A549 (cell line): ENCODE data around the gene RPRD2. TPM values are rescaled to one million over a fixed set of nuclear protein-coding genes. Genes with fewer than 3 reads are reported as not detected.
A peak's percentile ranks its signal among the peaks of the same experiment; 100 is the strongest.

Experiments used
- ATAC-seq, 2 experiments: fragments of 200-7000 bp in 1 of 2; fragments of >200 bp in 1 of 2; cut with Nextera tagmentation in 1 of 2; cut with Tn5 transposase in 1 of 2; 3 replicates each; pipeline versions ENCODE4 v1.8.0 to v1.9.1; 2018 to 2020; ENCODE audit warnings: mild to moderate bottlenecking in 1 of 2, moderate library complexity in 1 of 2
- CTCF ChIA-PET: fragments of 300-600 bp; sonication (Branson Sonifier 250); formaldehyde crosslinking; extraction: SDS; loops from one replicate; lab custom pipeline; 2021; ENCODE audit warnings: antibody characterized with exemption, inconsistent platforms; lab: Yijun Ruan, JAX
- POLR2A ChIA-PET: fragments of 350-600 bp; formaldehyde crosslinking; extraction: SDS; loops from one replicate; lab custom pipeline; 2021; ENCODE audit warnings: antibody characterized with exemption, inconsistent platforms; lab: Yijun Ruan, JAX
- DNase-seq, 2 experiments: peaks; one replicate each; pipeline versions ENCODE4 v3.0.0 to v3.0.0-alpha.2; 2011 to 2016; ENCODE audit warnings: low read depth in 1 of 2, low spot score in 1 of 2
- FAIRE-seq: peaks from 2 replicates; lab custom pipeline; 2011; peaks lifted over from hg19 to GRCh38; lab: Jason Lieb, UNC
- H3K27ac ChIP-seq, 2 experiments: fragments of >200 bp; sonication (Bioruptor Twin); formaldehyde crosslinking; 3 replicates each; pipeline ENCODE4 v1.5.1; 2016 to 2017
- H3K4me1 ChIP-seq: fragments of >200 bp; sonication (Bioruptor Twin); formaldehyde crosslinking; 3 replicates; pipeline ENCODE4 v1.6.1; 2016
- H3K4me2 ChIP-seq: fragments of >200 bp; sonication (Bioruptor Twin); formaldehyde crosslinking; 3 replicates; pipeline ENCODE4 v1.6.1; 2016
- H3K4me3 ChIP-seq: fragments of >200 bp; sonication (Bioruptor Twin); formaldehyde crosslinking; 3 replicates; pipeline ENCODE4 v1.5.1; 2016
- H3K9me3 ChIP-seq: fragments of >200 bp; sonication (Bioruptor Twin); formaldehyde crosslinking; 3 replicates; pipeline ENCODE4 v1.6.1; 2016
- BCL3 ChIP-seq: fragments of >200 bp; sonication (Bioruptor Twin); formaldehyde crosslinking; IDR thresholded peaks from 3 replicates; pipeline ENCODE4 v1.6.1; 2016
- CHD2 ChIP-seq: fragments of 150-350 bp; IDR thresholded peaks from 2 replicates; pipeline ENCODE4 v1.6.1; 2014; ENCODE audit warnings: low read length; ENCODE audit not compliant: partially characterized antibody
- FOSB ChIP-seq: fragments of 250-450 bp; sonication (Bioruptor Pico); IDR thresholded peaks from 2 replicates; pipeline ENCODE4 v1.5.0; 2020; ENCODE audit warnings: mild to moderate bottlenecking, moderate library complexity
- FOXS1 ChIP-seq: fragments of 250-450 bp; sonication (Bioruptor Pico); IDR thresholded peaks from 2 replicates; pipeline ENCODE4 v1.5.0; 2020; ENCODE audit warnings: mild to moderate bottlenecking, moderate library complexity
- GATA3 ChIP-seq: IDR thresholded peaks from 2 replicates; pipeline ENCODE4 v1.6.1; 2012; ENCODE audit warnings: borderline replicate concordance
- HEYL ChIP-seq: fragments of 250-450 bp; sonication (Bioruptor Pico); IDR thresholded peaks from 2 replicates; pipeline ENCODE4 v1.8.0; 2021; ENCODE audit warnings: mild to moderate bottlenecking, moderate library complexity
- HMGXB4 ChIP-seq: fragments of 250-450 bp; sonication (Bioruptor Pico); IDR thresholded peaks from 2 replicates; pipeline ENCODE4 v1.5.0; 2021; ENCODE audit warnings: mild to moderate bottlenecking, moderate library complexity, borderline replicate concordance
- HOXB13 ChIP-seq: fragments of 250-450 bp; sonication (Bioruptor Pico); IDR thresholded peaks from 2 replicates; pipeline ENCODE4 v1.5.0; 2020; ENCODE audit warnings: low read depth, mild to moderate bottlenecking, moderate library complexity
- KDM1A ChIP-seq: fragments of 200-600 bp; sonication (generic); IDR thresholded peaks from 2 replicates; pipeline ENCODE4 v1.6.1; 2016; ENCODE audit warnings: low read depth, mild to moderate bottlenecking
- MAX ChIP-seq: IDR thresholded peaks from 2 replicates; pipeline ENCODE4 v1.6.1; 2012
- PHF8 ChIP-seq: fragments of 200-600 bp; sonication (generic); IDR thresholded peaks from 2 replicates; pipeline ENCODE4 v1.6.1; 2016; ENCODE audit warnings: low read depth, mild to moderate bottlenecking, antibody characterized with exemption, moderate library complexity, borderline replicate concordance
- POLR2A ChIP-seq: IDR thresholded peaks from 2 replicates; pipeline ENCODE4 v1.6.1; 2012; ENCODE audit warnings: mild to moderate bottlenecking, low read length
- POLR2AphosphoS2 ChIP-seq: conservative IDR thresholded peaks from 2 replicates; pipeline ENCODE4 v1.6.1; 2012; ENCODE audit warnings: low read length, improper control_type of control experiment, inconsistent platforms
- RAD21 ChIP-seq, 2 experiments: fragments of >200 bp in 1 of 2; sonication (Bioruptor Twin) in 1 of 2; formaldehyde crosslinking in 1 of 2; IDR thresholded peaks in 1 of 2; conservative IDR thresholded peaks in 1 of 2; 2 replicates in 1 of 2; 3 replicates in 1 of 2; pipeline ENCODE4 v1.6.1; 2012 to 2018; ENCODE audit warnings: inconsistent platforms in 1 of 2
- RFX5 ChIP-seq: fragments of 450-650 bp; IDR thresholded peaks from 2 replicates; pipeline ENCODE4 v1.7.1; 2014; ENCODE audit warnings: antibody characterized with exemption, mild to moderate bottlenecking, moderate library complexity
- TFCP2L1 ChIP-seq: fragments of 250-450 bp; sonication (Bioruptor Pico); IDR thresholded peaks from 2 replicates; pipeline ENCODE4 v1.5.0; 2021; ENCODE audit warnings: mild to moderate bottlenecking
- TP53 ChIP-seq: fragments of 250-450 bp; sonication (Bioruptor Pico); IDR thresholded peaks from 2 replicates; pipeline ENCODE4 v1.5.0; 2021; ENCODE audit warnings: mild to moderate bottlenecking, moderate library complexity
- USF2 ChIP-seq: fragments of 450-650 bp; IDR thresholded peaks from 2 replicates; pipeline ENCODE4 v1.6.1; 2014; ENCODE audit warnings: antibody characterized with exemption
- ZSCAN20 ChIP-seq: fragments of 250-450 bp; sonication (Bioruptor Pico); IDR thresholded peaks from 2 replicates; pipeline ENCODE4 v1.8.0; 2022; ENCODE audit warnings: mild to moderate bottlenecking, moderate library complexity
- WGBS: methylation state at CpG from one replicate; pipeline ENCODE4 v1.1.6; 2017; ENCODE audit errors: missing lambda C conversion rate; 5-methylcytosine and 5-hydroxymethylcytosine counted together
- polyA plus RNA-seq, 4 experiments: library from polyadenylated mRNA; depleted of rRNA in 3 of 4; stranded (reverse); fragments of >200 nt; fragmentation: RNase III in 1 of 4; extraction: RNeasy Plus Mini Kit Qiagen cat#74134 plus additional on column Dnase treatment in 1 of 4; gene quantifications; 2 replicates in 3 of 4; 3 replicates in 1 of 4; pipeline ENCODE4 v1.2.3, GENCODE V29; 2011 to 2017

RPRD2 gene
- polyA plus RNA-seq, 2 of the 4 experiments (the other 2 are of a cell fraction), result 10.3 to 20.8 TPM

GRCh38 chr1:150515328-150516049 lies 151.5 kb downstream of the RPRD2 start, which contains the start of gene FALEC (continued):
- TF ChIP-seq BCL3, result 0 out of 3 replicates have a peak, but pooled peaks have one; percentile 42
- TF ChIP-seq MAX, result peak; percentile 93

- ATAC-seq (peak; percentile 33 to 42), FAIRE-seq (no peak), DNase-seq (no peak)
- Histone ChIP-seq H3K4me2 (peak overlapping the region; percentile 91), H3K27ac (peak overlapping the region; percentile 76 to 94), H3K9me3 (no peaks in the 10 kb centered on the region), H3K4me3 (peak overlapping the region; percentile 50), H3K4me1 (0 out of 3 replicates have a peak, but pooled peaks cover 17% of the 10 kb centered on the region)
- WGBS, result under 1% methylated on average over 19 of the region's 19 CpGs
- ChIA-PET CTCF (interaction anchor here (0.5 to 12.4 kb wide), 14 partner anchors 9 to 127 kb away, joined by 3 to 114 read pairs (median 4); partner anchors contain the start of gene TARS2), POLR2A (interaction anchor here (0.5 to 2.3 kb wide), 12 partner anchors 11 to 235 kb away, joined by 3 to 17 read pairs (median 4); partner anchors contain the start of genes MCL1, RPRD2 and TARS2)
- TF ChIP-seq FOXS1 (CRISPR knock-in tag) (no peak), USF2 (no peak), POLR2AphosphoS2 (no peak), HMGXB4 (no peak), FOSB (CRISPR knock-in tag) (no peak), POLR2A (no peak), PHF8 (no peak; the same call in 1 of the 2 replicates), TP53 (no peak), TFCP2L1 (no peak), CHD2 (no peak), HOXB13 (CRISPR knock-in tag) (no peak), RFX5 (no peak), HEYL (CRISPR knock-in tag) (no peak), KDM1A (no peak)
Measured at GRCh38 chr1:150516050-150516591, 152.2 kb downstream of the RPRD2 start.

- CTCF ChIA-PET, result interaction anchor here (0.7 to 12.4 kb wide), 10 partner anchors 8 to 337 kb away, joined by 3 to 114 read pairs (median 5); partner anchors contain the start of gene TARS2
- Histone ChIP-seq H3K4me1 (0 out of 3 replicates have a peak, but pooled peaks cover 17% of the 10 kb centered on the region), H3K27ac (peak overlapping the region; percentile 76 to 94), H3K9me3 (no peaks in the 10 kb centered on the region), H3K4me3 (peak overlapping the region; percentile 50), H3K4me2 (peak overlapping the region; percentile 91)
- WGBS, result 25% methylated on average over 4 of the region's 4 CpGs
- TF ChIP-seq ZSCAN20 (CRISPR knock-in tag) (no peak), RAD21 (conservative IDR thresholded peaks at IDR 0.05 in 1 of 2, IDR thresholded peaks at IDR 0.05 in 1 of 2) (0 out of 5 replicates have a peak, but pooled peaks of 1 of the 2 experiments have one; percentile 25), GATA3 (no peak)
- DNase-seq (peak in 1 of 2 experiments; percentile 36), FAIRE-seq (no peak), ATAC-seq (no peak)
- POLR2A ChIA-PET, result interaction anchor here (0.5 to 2.3 kb wide), 6 partner anchors 29 to 235 kb away, joined by 3 to 17 read pairs (median 4); partner anchors contain the start of genes RPRD2 and TARS2
Measured at GRCh38 chr1:150516616-150517015, 152.7 kb downstream of the RPRD2 start.
